Activated naive CD4-positive, alpha-beta T cell treated with anti-CD3 and anti-CD28 coated beads for 36 hours (primary cell): ENCODE data around the gene DENND2A. TPM values are rescaled to one million over a fixed set of nuclear protein-coding genes. Genes with fewer than 3 reads are reported as not detected.
A peak's percentile ranks its signal among the peaks of the same experiment; 100 is the strongest.
"Not testable (repeated sequence)": the region's sequence is repeated elsewhere in the genome, so short reads cannot be mapped to it uniquely, and the experiment has no call there.

ENCODE experiments used
- CTCF ChIA-PET: fragments of 350-600 bp; sonication (Branson Sonifier 250); formaldehyde crosslinking; loops from one replicate; lab custom pipeline; 2021; ENCODE audit warnings: antibody characterized with exemption; lab: Charles Lee
- DNase-seq: peaks from one replicate; pipeline ENCODE4 v3.0.0-alpha.2; 2020
- H3K27ac Mint-ChIP-seq: one replicate; pipeline ENCODE4 v1.8.0; 2021; ENCODE audit warnings: mild to moderate bottlenecking, mixed read lengths
- H3K27me3 Mint-ChIP-seq: one replicate; pipeline ENCODE4 v1.8.0; 2021; ENCODE audit warnings: low read depth, mixed read lengths
- H3K36me3 Mint-ChIP-seq: one replicate; pipeline ENCODE4 v1.8.0; 2021; ENCODE audit warnings: low read depth, mixed read lengths
- H3K4me1 Mint-ChIP-seq: one replicate; pipeline ENCODE4 v1.8.0; 2021; ENCODE audit warnings: low read depth, mixed read lengths
- H3K4me3 Mint-ChIP-seq: one replicate; pipeline ENCODE4 v1.8.0; 2021; ENCODE audit warnings: mild to moderate bottlenecking, moderate library complexity, mixed read lengths
- H3K9me3 Mint-ChIP-seq: one replicate; pipeline ENCODE4 v1.8.0; 2021; ENCODE audit warnings: mixed read lengths
- intact Hi-C: fragments of 100-400 bp; cut with micrococcal nuclease; formaldehyde crosslinking; loops from one replicate; pipeline ENCODE4 v1.15.1; 2023
- total RNA-seq, 2 experiments: library from RNA; stranded (reverse); gene quantifications; one replicate each; pipeline ENCODE4 v1.2.3, GENCODE V29; 2021

The DENND2A gene
- total RNA-seq, 2 experiments from 2014 or later: not detected

DNA sequence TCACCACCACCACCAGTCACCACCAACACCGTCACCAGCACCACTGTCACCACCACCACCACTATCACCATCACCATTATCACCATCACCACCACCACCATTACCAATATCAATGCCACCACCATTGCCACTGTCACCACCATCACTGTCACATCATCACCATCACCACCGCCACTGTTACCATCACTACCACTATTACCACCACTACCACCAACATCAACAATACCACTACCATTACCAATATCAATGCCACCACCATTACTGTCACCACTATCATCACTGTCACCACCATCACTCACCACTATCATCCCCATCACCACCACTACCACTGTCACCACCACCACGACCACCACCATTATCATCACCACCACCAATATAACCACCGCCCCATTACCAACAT lies 14.0 kb upstream of the DENND2A start:
- Mint-ChIP-seq H3K27ac (no peak overlapping the region), H3K27me3 (peaks cover 2% of the 10 kb centered on the region), H3K4me1 (peaks cover 15% of the 10 kb centered on the region), H3K4me3 (no peak overlapping the region), H3K36me3 (no peaks in the 10 kb centered on the region), H3K9me3 (no peaks in the 10 kb centered on the region)
- no peak for DNase-seq
- CTCF ChIA-PET: interaction anchor here (0.6 kb wide), 1 partner anchor 96 kb away, joined by 3 read pairs; no protein-coding TSS in a partner anchor
- intact Hi-C loops: no loop called here

DNA sequence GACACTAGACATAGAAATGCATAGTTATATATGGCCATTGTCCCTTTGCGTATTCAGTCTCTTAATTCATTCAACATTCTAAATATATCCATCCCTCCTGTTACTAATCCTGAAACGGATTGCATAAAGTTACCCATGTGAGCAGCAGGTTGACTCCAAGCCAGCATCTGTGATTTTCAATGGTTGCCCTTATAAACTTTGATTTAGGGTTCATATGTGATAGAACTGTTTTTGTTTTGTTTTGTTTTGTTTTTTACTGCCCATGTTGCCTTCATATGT lies 13.4 kb upstream of the DENND2A start:
- H3K4me3 Mint-ChIP-seq: no peak overlapping the region
- H3K27me3 Mint-ChIP-seq: peaks cover 2% of the 10 kb centered on the region
- intact Hi-C loops: no loop called here
- no peak overlapping the region for H3K27ac Mint-ChIP-seq
- H3K4me1 Mint-ChIP-seq: peaks cover 15% of the 10 kb centered on the region
- no peaks in the 10 kb centered on the region for H3K9me3 Mint-ChIP-seq
- no peaks in the 10 kb centered on the region for H3K36me3 Mint-ChIP-seq
- CTCF ChIA-PET: interaction anchor here (0.6 to 3.1 kb wide), 11 partner anchors 9 to 177 kb away, joined by 3 to 30 read pairs (median 4); partner anchors contain the start of gene DENND2A
- DNase-seq: no peak

GRCh38 chr7:140653319-140654108 lies 12.9 kb upstream of the DENND2A start:
- peaks cover 2% of the 10 kb centered on the region for H3K27me3 Mint-ChIP-seq
- DNase-seq: peak; percentile 30
- CTCF ChIA-PET: interaction anchor here (0.6 to 3.1 kb wide), 22 partner anchors 9 to 415 kb away, joined by 3 to 30 read pairs (median 4); partner anchors contain the start of gene DENND2A
- no peak overlapping the region for H3K27ac Mint-ChIP-seq
- H3K36me3 Mint-ChIP-seq: no peaks in the 10 kb centered on the region
- no peak overlapping the region for H3K4me3 Mint-ChIP-seq
- no peaks in the 10 kb centered on the region for H3K9me3 Mint-ChIP-seq
- peaks cover 15% of the 10 kb centered on the region for H3K4me1 Mint-ChIP-seq
- intact Hi-C loops: loop anchor here (1.0 kb wide), 2 partner anchors 135 to 178 kb away; no protein-coding TSS in a partner anchor

DNA sequence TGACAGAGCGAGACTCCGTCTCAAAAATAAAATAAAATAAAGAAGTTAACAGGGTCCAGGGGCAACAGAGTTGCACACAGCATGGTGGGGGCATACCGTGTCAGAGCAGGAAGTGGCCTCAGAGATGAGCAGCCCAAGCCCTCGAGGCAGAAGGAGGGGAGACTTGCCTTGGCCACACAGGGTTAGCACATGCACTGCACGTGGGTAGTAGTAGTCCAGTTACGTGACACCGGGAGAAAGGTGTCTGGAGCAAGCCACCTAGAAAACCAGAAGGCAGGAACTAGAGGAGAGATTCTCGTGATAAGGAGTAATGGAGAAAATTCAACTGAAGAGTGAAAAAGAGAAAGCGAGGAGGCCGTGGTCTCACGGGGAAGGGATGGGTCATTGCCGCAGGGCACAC lies 9.8 kb upstream of the DENND2A start:
- H3K4me3 Mint-ChIP-seq: no peak overlapping the region
- H3K27ac Mint-ChIP-seq: no peak overlapping the region
- DNase-seq: no peak
- H3K9me3 Mint-ChIP-seq: no peaks in the 10 kb centered on the region
- intact Hi-C loops: no loop called here
- H3K4me1 Mint-ChIP-seq: no peaks in the 10 kb centered on the region
- no peaks in the 10 kb centered on the region for H3K27me3 Mint-ChIP-seq
- CTCF ChIA-PET: no interaction called here
- H3K36me3 Mint-ChIP-seq: no peaks in the 10 kb centered on the region

DNA sequence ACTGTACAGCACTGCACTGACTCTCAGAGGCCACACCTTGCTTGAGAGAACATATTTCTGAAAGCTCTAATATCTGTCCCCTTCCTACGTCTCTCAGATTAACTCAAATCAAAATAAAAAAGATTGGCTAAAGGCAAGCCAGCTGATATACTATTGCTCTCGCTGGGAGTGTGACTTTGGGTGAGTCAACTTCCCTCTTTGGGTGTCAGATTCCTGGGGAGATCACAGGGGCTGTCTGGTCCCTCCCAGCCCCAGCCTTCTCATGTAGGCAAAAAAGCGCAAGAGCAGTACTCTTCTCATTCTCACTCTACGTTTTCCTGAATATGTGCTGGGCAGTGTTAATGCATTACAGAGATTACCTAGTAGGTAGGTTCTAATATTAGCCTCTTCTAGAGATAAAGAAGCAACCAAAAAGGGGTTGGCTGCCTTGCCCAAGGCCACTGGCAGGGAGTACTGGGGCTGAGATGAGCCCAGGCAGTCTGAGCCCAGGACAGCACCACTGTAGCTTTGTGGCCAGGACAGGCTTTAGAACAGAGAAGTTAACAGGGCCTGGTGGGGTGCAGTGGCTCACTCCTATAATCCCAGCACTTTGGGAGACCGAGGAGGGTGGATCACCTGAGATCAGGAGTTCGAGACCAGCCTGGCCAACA lies 9.1 kb upstream of the DENND2A start:
- Mint-ChIP-seq H3K36me3 (no peaks in the 10 kb centered on the region), H3K27me3 (no peaks in the 10 kb centered on the region), H3K4me3 (no peak overlapping the region), H3K27ac (no peak overlapping the region), H3K9me3 (no peaks in the 10 kb centered on the region), H3K4me1 (no peaks in the 10 kb centered on the region)
- intact Hi-C loops: no loop called here
- no peak for DNase-seq
- CTCF ChIA-PET: interaction anchor here (1.0 kb wide), 1 partner anchor 12 kb away, joined by 4 read pairs; no protein-coding TSS in a partner anchor

DNA sequence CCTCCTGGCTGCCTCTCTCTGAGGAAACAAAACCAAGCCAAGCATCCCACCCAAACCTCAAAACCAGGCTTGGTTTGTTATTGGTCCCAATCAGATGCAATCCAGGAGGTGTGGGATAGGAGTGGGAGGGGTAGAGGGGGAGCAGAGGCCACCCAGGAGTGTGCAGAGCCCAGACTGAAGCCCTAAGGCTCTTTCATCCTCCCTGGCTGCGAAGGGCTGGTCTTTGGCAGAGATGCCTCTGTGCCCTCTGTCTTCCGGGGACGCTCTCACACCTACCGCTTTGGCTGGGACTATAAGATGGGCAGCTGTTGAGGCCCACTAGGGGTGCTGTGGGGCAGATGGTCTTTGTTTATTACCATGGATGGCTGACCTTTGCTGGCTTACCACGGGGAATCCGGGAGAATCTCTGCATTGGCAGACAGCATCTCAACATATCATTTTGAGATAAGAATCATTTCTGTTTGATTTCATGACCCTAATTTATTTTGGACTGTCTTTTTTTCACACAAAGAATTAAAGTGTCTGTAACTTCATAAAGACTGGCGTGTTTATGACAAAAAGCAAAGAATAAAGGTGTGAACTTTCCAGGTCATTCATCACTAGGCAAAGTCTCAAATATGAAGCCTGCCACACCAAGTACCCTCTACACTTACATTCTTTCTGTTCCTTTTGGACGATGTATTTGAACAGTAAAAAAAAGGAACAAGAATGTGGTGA lies 6.5 kb upstream of the DENND2A start:
- DNase-seq: peak; percentile 56
- CTCF ChIA-PET: interaction anchor here (0.7 kb wide), 1 partner anchor 137 kb away, joined by 3 read pairs; no protein-coding TSS in a partner anchor
- intact Hi-C loops: no loop called here
- H3K27ac Mint-ChIP-seq: no peak overlapping the region
- H3K9me3 Mint-ChIP-seq: no peaks in the 10 kb centered on the region
- peaks cover 11% of the 10 kb centered on the region for H3K27me3 Mint-ChIP-seq
- H3K4me3 Mint-ChIP-seq: no peak overlapping the region
- H3K36me3 Mint-ChIP-seq: no peaks in the 10 kb centered on the region
- H3K4me1 Mint-ChIP-seq: no peaks in the 10 kb centered on the region

- H3K4me3 Mint-ChIP-seq: no peak overlapping the region
- H3K4me1 Mint-ChIP-seq: peaks cover 4% of the 10 kb centered on the region
- peaks cover 20% of the 10 kb centered on the region for H3K27me3 Mint-ChIP-seq
- H3K36me3 Mint-ChIP-seq: no peaks in the 10 kb centered on the region
- H3K27ac Mint-ChIP-seq: no peak overlapping the region
- intact Hi-C loops: no loop called here
- peak; percentile 36 for DNase-seq
- CTCF ChIA-PET: interaction anchor here (1.4 kb wide), 1 partner anchor 8 kb away, joined by 3 read pairs; no protein-coding TSS in a partner anchor
- H3K9me3 Mint-ChIP-seq: no peaks in the 10 kb centered on the region
These were observed 4.7 kb upstream of the DENND2A start for GRCh38 chr7:140645166-140645900.

GRCh38 chr7:140644761-140645160 lies 4.1 kb upstream of the DENND2A start:
- H3K36me3 Mint-ChIP-seq, DNase-seq, intact Hi-C loops, H3K4me3 Mint-ChIP-seq, H3K27ac Mint-ChIP-seq, H3K9me3 Mint-ChIP-seq, H3K4me1 Mint-ChIP-seq: not testable (repeated sequence)
- H3K27me3 Mint-ChIP-seq: peaks cover 25% of the 10 kb centered on the region
- CTCF ChIA-PET: interaction anchor here (0.7 to 1.4 kb wide), 2 partner anchors 9 to 17 kb away, joined by 3 read pairs; no protein-coding TSS in a partner anchor

GRCh38 chr7:140643416-140643815 lies 2.8 kb upstream of the DENND2A start:
- CTCF ChIA-PET: interaction anchor here (0.6 to 4.0 kb wide), 2 partner anchors 10 to 1718 kb away, joined by 3 to 13 read pairs; no protein-coding TSS in a partner anchor
- H3K27ac Mint-ChIP-seq: no peak overlapping the region
- no peaks in the 10 kb centered on the region for H3K36me3 Mint-ChIP-seq
- DNase-seq: no peak
- no peak overlapping the region for H3K4me3 Mint-ChIP-seq
- H3K27me3 Mint-ChIP-seq: peaks cover 36% of the 10 kb centered on the region
- intact Hi-C loops: no loop called here
- H3K9me3 Mint-ChIP-seq: no peaks in the 10 kb centered on the region
- peaks cover 15% of the 10 kb centered on the region for H3K4me1 Mint-ChIP-seq

- Mint-ChIP-seq H3K4me1 (peaks cover 15% of the 10 kb centered on the region), H3K9me3 (no peaks in the 10 kb centered on the region), H3K36me3 (no peaks in the 10 kb centered on the region), H3K4me3 (peak overlapping the region; percentile 22), H3K27me3 (peaks cover 48% of the 10 kb centered on the region), H3K27ac (no peak overlapping the region)
- intact Hi-C loops: no loop called here
- CTCF ChIA-PET: interaction anchor here (0.6 to 4.0 kb wide), 3 partner anchors 11 to 50 kb away, joined by 3 to 13 read pairs (median 8); no protein-coding TSS in a partner anchor
- DNase-seq: no peak
These were observed 1.0 kb upstream of the DENND2A start for GRCh38 chr7:140641524-140642195.

DNA sequence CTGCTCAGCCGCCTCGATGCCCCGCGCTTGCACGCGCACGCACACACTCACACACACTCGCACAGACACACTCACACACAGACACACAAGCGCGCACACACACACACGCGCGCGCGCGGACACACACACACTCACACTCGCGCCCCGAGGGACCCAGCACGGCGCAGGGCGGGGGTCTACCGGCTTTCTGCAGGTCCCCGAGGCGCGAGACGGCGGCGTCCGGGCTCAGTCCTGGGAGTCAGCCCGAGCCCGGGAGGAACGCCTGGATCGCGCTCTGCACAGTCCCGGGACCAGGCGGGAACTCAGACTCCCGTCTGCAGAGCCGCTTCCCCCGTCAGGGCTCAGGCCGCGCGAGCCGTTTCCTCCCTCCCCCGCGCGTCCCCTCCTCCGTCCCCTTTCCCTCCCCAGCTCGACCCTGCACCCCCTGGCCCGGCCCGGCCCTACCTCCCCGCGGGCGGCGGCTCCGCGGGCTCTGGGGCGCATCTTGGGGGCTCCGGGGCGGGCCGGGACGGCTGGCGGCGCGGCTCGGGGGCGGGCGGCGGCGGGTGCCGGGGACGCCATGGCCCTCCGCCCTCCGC lies 464 bp downstream of the DENND2A start:
- intact Hi-C loops: no loop called here
- CTCF ChIA-PET: interaction anchor here (4.0 kb wide), 1 partner anchor 13 kb away, joined by 13 read pairs; no protein-coding TSS in a partner anchor
- H3K4me1 Mint-ChIP-seq: peaks cover 15% of the 10 kb centered on the region
- peaks cover 54% of the 10 kb centered on the region for H3K27me3 Mint-ChIP-seq
- no peaks in the 10 kb centered on the region for H3K36me3 Mint-ChIP-seq
- no peaks in the 10 kb centered on the region for H3K9me3 Mint-ChIP-seq
- H3K4me3 Mint-ChIP-seq: peak overlapping the region; percentile 73
- no peak overlapping the region for H3K27ac Mint-ChIP-seq
- DNase-seq: no peak
